Spleen (tissue), 11 donors: Measurements from ENCODE around the gene SLC2A10. TPM values are rescaled to one million over a fixed set of nuclear protein-coding genes. Genes with fewer than 3 reads are reported as not detected.

Experiments
- DNase-seq: peaks from one replicate; pipeline ENCODE4 v3.0.0-alpha.2; 2020
- H3K27ac ChIP-seq, 8 donors: fragments of 200-600 bp; sonication (generic) in 7 of 8; 1 replicate in 4 of 8; 2 replicates in 4 of 8; pipeline versions ENCODE4 v1.5.0 to v1.8.0; 2016 to 2021; ENCODE audit warnings: inconsistent platforms in 4 of 8, mild to moderate bottlenecking in 4 of 8, moderate library complexity in 1 of 8
- H3K27me3 ChIP-seq, 7 donors: fragments of 200-600 bp; sonication (generic) in 6 of 7; replicated peaks in 1 of 7; 1 replicate in 4 of 7; 2 replicates in 3 of 7; pipeline versions ENCODE4 v1.5.0 to v1.8.0; 2016 to 2021; ENCODE audit warnings: inconsistent platforms in 3 of 7, mild to moderate bottlenecking in 1 of 7
- H3K36me3 ChIP-seq, 6 donors: fragments of 200-600 bp; sonication (generic) in 5 of 6; 1 replicate in 4 of 6; 2 replicates in 2 of 6; pipeline versions ENCODE4 v1.5.0 to v1.8.0; 2016 to 2021; ENCODE audit warnings: inconsistent platforms in 2 of 6
- H3K4me1 ChIP-seq, 6 donors: fragments of 200-600 bp; sonication (generic) in 5 of 6; 1 replicate in 3 of 6; 2 replicates in 3 of 6; pipeline versions ENCODE4 v1.5.0 to v1.8.0; 2016 to 2021; ENCODE audit warnings: inconsistent platforms in 3 of 6
- H3K4me3 ChIP-seq, 8 donors: fragments of 200-600 bp; sonication (generic) in 7 of 8; 1 replicate in 4 of 8; 2 replicates in 4 of 8; pipeline versions ENCODE4 v1.5.0 to v1.8.0; 2016 to 2021; ENCODE audit warnings: inconsistent platforms in 4 of 8, mild to moderate bottlenecking in 4 of 8, moderate library complexity in 2 of 8
- H3K9me3 ChIP-seq, 8 donors: fragments of 200-600 bp; sonication (generic) in 7 of 8; 1 replicate in 4 of 8; 2 replicates in 4 of 8; pipeline versions ENCODE4 v1.5.0 to v1.8.0; 2016 to 2021; ENCODE audit warnings: inconsistent platforms in 4 of 8
- CTCF ChIP-seq, 11 experiments: fragments of 200-600 bp in 7 of 11; fragments of 450-650 bp in 4 of 11; sonication (generic) in 4 of 11; IDR thresholded peaks in 8 of 11; conservative IDR thresholded peaks in 3 of 11; 1 replicate in 7 of 11; 2 replicates in 4 of 11; pipeline versions ENCODE4 v1.4.0 to v1.8.0; 2016 to 2021; ENCODE audit warnings: antibody characterized with exemption in 11 of 11, inconsistent platforms in 4 of 11, mild to moderate bottlenecking in 1 of 11
- POLR2A ChIP-seq, 3 donors: fragments of 450-650 bp; IDR thresholded peaks; one replicate each; pipeline ENCODE4 v1.5.1; 2017; ENCODE audit warnings: antibody characterized with exemption in 3 of 3, mild to moderate bottlenecking in 1 of 3
- POLR2AphosphoS5 ChIP-seq, 3 donors: sonication (generic); formaldehyde crosslinking; IDR thresholded peaks; one replicate each; pipeline ENCODE4 v1.5.1; 2017; ENCODE audit warnings: antibody characterized with exemption in 3 of 3
- WGBS, 5 donors: extraction: QIAGEN DNeasy Blood & Tissue Kit in 3 of 5; methylation state at CpG; one replicate each; pipeline versions ENCODE4 v1.1.5 to v1.1.7; 2013 to 2018; 5-methylcytosine and 5-hydroxymethylcytosine counted together
- intact Hi-C: fragments of 100-400 bp; cut with DNase I; formaldehyde crosslinking; loops from one replicate; pipeline ENCODE4 v1.15.0; 2023; ENCODE audit warnings: low total_unique reads
- polyA plus RNA-seq, 3 donors: library from polyadenylated mRNA; stranded (reverse); fragments of 200-250 nt; gene quantifications; one replicate each; pipeline ENCODE4 v1.2.1, GENCODE V29; 2013
- total RNA-seq, 7 donors: library from RNA; depleted of rRNA in 3 of 7; stranded (reverse); fragments of >200 nt in 3 of 7; fragmentation: NEBNext Ultra II Directional in 4 of 7; extraction: Animal tissue kit (Norgen Biotek cat#: 25700) in 4 of 7; gene quantifications; one replicate each; pipeline versions ENCODE4 v1.1.0 to v1.2.1, GENCODE V29; 2016 to 2021
- donor health status: healthy with polysubstance abuse.
- donor health status: DM: no; HTN: no; CAD: no; lungs with moderate emphysema.
- donor health status: DM: no; HTN: no; CAD: no.
- donor health status: Bipolar disorder and iron deficiency.
- donor health status: healthy.
- donor health status: DM: no; HTN: no; CAD: no.
- donor health status: DM: yes; HTN: yes; CAD: no.

SLC2A10 gene
- total and polyA plus RNA-seq, 10 donors: 1.9 to 7.3 (median 2.9) TPM

- WGBS, 5 donors: 49 to 73% (median 66%) methylated on average over 3 of the region's 3 CpGs
- H3K9me3 ChIP-seq: peaks cover 0 to 28% (median 19%) of the 10 kb centered on the region in 8 donors
- no peaks in the 10 kb centered on the region for H3K27me3 ChIP-seq
Observed at GRCh38 chr20:46670585-46671584, 38.6 kb upstream of the SLC2A10 start.

GRCh38 chr20:46671866-46672542 lies 37.4 kb upstream of the SLC2A10 start:
- no peaks in the 10 kb centered on the region for H3K27me3 ChIP-seq
- H3K36me3 ChIP-seq: no peaks in the 10 kb centered on the region
- no peak for DNase-seq
- H3K27ac ChIP-seq: no peak overlapping the region
- H3K4me3 ChIP-seq: no peak overlapping the region
- H3K4me1 ChIP-seq: peaks cover 0 to 11% (median 2%) of the 10 kb centered on the region in 6 donors
- 90 to 98% (median 97%) methylated on average over 3 of the region's 3 CpGs for WGBS, 5 donors
- intact Hi-C loops: loop anchor here (5.0 kb wide), 1 partner anchor 100 kb away; no protein-coding TSS in a partner anchor
- TF ChIP-seq POLR2AphosphoS5 (IDR thresholded peaks at IDR 0.05) (no peak), CTCF (IDR thresholded peaks at IDR 0.05 in 8 of 11, conservative IDR thresholded peaks at IDR 0.05 in 3 of 11) (no peak), POLR2A (IDR thresholded peaks at IDR 0.05) (no peak)
- H3K9me3 ChIP-seq: peaks cover 0 to 28% (median 19%) of the 10 kb centered on the region in 8 donors

More at GRCh38 chr20:46670585-46671584, 38.6 kb upstream of the SLC2A10 start:
- Histone ChIP-seq H3K4me3 (no peak overlapping the region), H3K36me3 (no peaks in the 10 kb centered on the region), H3K27ac (no peak overlapping the region), H3K4me1 (peaks cover 0 to 11% (median 2%) of the 10 kb centered on the region in 6 donors)
- DNase-seq: no peak
- intact Hi-C loops: loop anchor here (5.0 kb wide), 1 partner anchor 99 kb away; no protein-coding TSS in a partner anchor
- TF ChIP-seq CTCF (IDR thresholded peaks at IDR 0.05 in 8 of 11, conservative IDR thresholded peaks at IDR 0.05 in 3 of 11): no peak
- peak in 1 of 3 donors; percentile 37 for TF ChIP-seq POLR2AphosphoS5 (IDR thresholded peaks at IDR 0.05)

GRCh38 chr20:46672543-46673148 lies 36.8 kb upstream of the SLC2A10 start:
- 93 to 97% (median 96%) methylated on average over 2 to 5 of the region's 5 CpGs for WGBS, 5 donors
- intact Hi-C loops: loop anchor here (5.0 kb wide), 1 partner anchor 100 kb away; no protein-coding TSS in a partner anchor
- TF ChIP-seq POLR2AphosphoS5 (IDR thresholded peaks at IDR 0.05): no peak
- TF ChIP-seq POLR2A (IDR thresholded peaks at IDR 0.05): no peak
- TF ChIP-seq CTCF (IDR thresholded peaks at IDR 0.05 in 8 of 11, conservative IDR thresholded peaks at IDR 0.05 in 3 of 11): no peak
- Histone ChIP-seq H3K27me3 (no peaks in the 10 kb centered on the region), H3K4me3 (no peak overlapping the region), H3K27ac (no peak overlapping the region), H3K9me3 (peaks cover 0 to 28% (median 19%) of the 10 kb centered on the region in 8 donors), H3K4me1 (peaks cover 0 to 11% (median 2%) of the 10 kb centered on the region in 6 donors), H3K36me3 (no peaks in the 10 kb centered on the region)
- no peak for DNase-seq
